Ovary (tissue), 9 donors: ENCODE measurements around the gene HSPE1. TPM values are rescaled to one million over a fixed set of nuclear protein-coding genes. Genes with fewer than 3 reads are reported as not detected.

Source experiments
- DNase-seq, 5 donors: peaks; one replicate each; pipeline ENCODE4 v3.0.0-alpha.2; 2019 to 2020
- H3K27ac ChIP-seq, 2 donors: fragments of 200-600 bp; one replicate each; pipeline versions ENCODE4 v1.5.1 to v1.8.0; 2019 to 2022
- H3K27me3 ChIP-seq: fragments of 200-600 bp; one replicate; pipeline ENCODE4 v1.8.0; 2022
- H3K36me3 ChIP-seq: fragments of 200-600 bp; sonication (generic); one replicate; pipeline ENCODE4 v1.5.1; 2019
- H3K4me1 ChIP-seq: one replicate; pipeline ENCODE4 v1.8.1; 2013; ENCODE audit warnings: mild to moderate bottlenecking, moderate library complexity; ENCODE audit not compliant: insufficient read depth
- H3K4me3 ChIP-seq: fragments of 200-600 bp; sonication (generic); one replicate; pipeline ENCODE4 v1.5.1; 2017
- H3K9me3 ChIP-seq, 2 donors: fragments of 200-600 bp in 1 of 2; sonication (generic) in 1 of 2; one replicate each; pipeline versions ENCODE4 v1.5.1 to v1.8.1; 2013 to 2019; ENCODE audit warnings: mild to moderate bottlenecking in 1 of 2, moderate library complexity in 1 of 2
- CTCF ChIP-seq, 3 donors: fragments of 450-650 bp in 2 of 3; fragments of 200-600 bp in 1 of 3; IDR thresholded peaks; one replicate each; pipeline versions ENCODE4 v1.5.1 to v1.8.0; 2016 to 2022; ENCODE audit warnings: antibody characterized with exemption in 3 of 3, mild to moderate bottlenecking in 1 of 3
- EP300 ChIP-seq: sonication (generic); formaldehyde crosslinking; IDR thresholded peaks from one replicate; pipeline ENCODE4 v1.6.1; 2017; ENCODE audit warnings: antibody characterized with exemption
- POLR2A ChIP-seq: fragments of 450-650 bp; IDR thresholded peaks from one replicate; pipeline ENCODE4 v1.6.1; 2017; ENCODE audit warnings: antibody characterized with exemption, mild to moderate bottlenecking, moderate library complexity
- WGBS, 3 donors: extraction: QIAGEN DNeasy Blood & Tissue Kit in 1 of 3; methylation state at CpG; one replicate each; pipeline versions ENCODE4 v1.1.5 to v1.1.7; 2013 to 2017; 5-methylcytosine and 5-hydroxymethylcytosine counted together
- intact Hi-C, 4 donors: fragments of 100-400 bp; cut with DNase I; formaldehyde crosslinking; loops; one replicate each; pipeline versions ENCODE4 v1.11.0 to v1.15.1; 2022 to 2023
- polyA plus RNA-seq, 2 donors: library from polyadenylated mRNA; stranded (reverse); fragments of 200-250 nt in 1 of 2; fragments of 350-450 nt in 1 of 2; fragmentation: Illumina TruSeq in 1 of 2; extraction: RNeasy Lipid Tissue Mini Kit (QIAGEN cat#74804) in 1 of 2; gene quantifications; one replicate each; pipeline ENCODE4 v1.2.3, GENCODE V29; 2013 to 2014
- total RNA-seq, 7 donors: library from RNA; depleted of rRNA in 2 of 7; stranded (reverse); fragments of >200 nt in 2 of 7; fragmentation: NEBNext Ultra II Directional in 3 of 7; extraction: Animal tissue kit (Norgen Biotek cat#: 25700) in 3 of 7; gene quantifications; one replicate each; pipeline versions ENCODE4 v1.1.0 to v1.2.4, GENCODE V29; 2016 to 2023
- donor health status: DM: no; HTN: no; CAD: no; lungs with moderate emphysema.
- donor health status: DM: no; HTN: no; CAD: no.
- donor health status: Bipolar disorder and iron deficiency.
- donor health status: DM: yes; HTN: yes; CAD: no.
- donor health status: DM: no; HTN: no; CAD: no.
- donor health status: DM: yes; HTN: yes; CAD: no.

Gene HSPE1
- total and polyA plus RNA-seq, 9 donors: 57.8 to 128 (median 69.5) TPM

- no peaks in the 10 kb centered on the region for H3K9me3 ChIP-seq
- H3K36me3 ChIP-seq: no peaks in the 10 kb centered on the region
- intact Hi-C loops: loop anchor here in 2 of 4 donors (5.0 to 10.0 kb wide), 2 partner anchors 47 to 64 kb away; partner anchors contain the start of genes COQ10B (in 2 of the 2) and SF3B1 (in 1 of the 2)
- WGBS, 3 donors: 0 to 1% (median 0%) methylated on average over 45 to 46 of the region's 46 CpGs
- peak overlapping the region; percentile 95 for H3K4me3 ChIP-seq
- no peaks in the 10 kb centered on the region for H3K27me3 ChIP-seq
- H3K4me1 ChIP-seq: peaks cover 4% of the 10 kb centered on the region
- H3K27ac ChIP-seq: peak overlapping the region; percentile 96 to 97
- TF ChIP-seq CTCF (IDR thresholded peaks at IDR 0.05) (no peak), POLR2A (no peak), EP300 (no peak)
- DNase-seq: peak; percentile 53 to 75 (median 64)
Observed at GRCh38 chr2:197498937-197499593, 1.1 kb upstream of the HSPE1 start.

GRCh38 chr2:197500503-197501131 is 438 bp downstream of the HSPE1 start:
- intact Hi-C loops: no loop called here
- H3K9me3 ChIP-seq: no peaks in the 10 kb centered on the region
- peaks cover 4% of the 10 kb centered on the region for H3K4me1 ChIP-seq
- peak overlapping the region; percentile 96 to 97 for H3K27ac ChIP-seq
- DNase-seq: no peak
- TF ChIP-seq EP300: no peak
- TF ChIP-seq CTCF (IDR thresholded peaks at IDR 0.05): no peak
- TF ChIP-seq POLR2A: no peak
- no peaks in the 10 kb centered on the region for H3K27me3 ChIP-seq
- whole genome bisulfite sequencing, 3 donors: 0 to 1% (median 0%) methylated on average over 27 to 30 of the region's 30 CpGs
- H3K36me3 ChIP-seq: no peaks in the 10 kb centered on the region
- H3K4me3 ChIP-seq: peak overlapping the region; percentile 95

- intact Hi-C loops: no loop called here
- 50 to 65% (median 54%) methylated on average over 4 of the region's 4 CpGs for WGBS, 3 donors
- DNase-seq: no peak
- no peaks in the 10 kb centered on the region for H3K9me3 ChIP-seq
- H3K27ac ChIP-seq: no peak overlapping the region
- H3K36me3 ChIP-seq: no peaks in the 10 kb centered on the region
- TF ChIP-seq CTCF (IDR thresholded peaks at IDR 0.05) (no peak), EP300 (no peak), POLR2A (no peak)
- no peak overlapping the region for H3K4me3 ChIP-seq
- H3K4me1 ChIP-seq: peaks cover 4% of the 10 kb centered on the region
- no peaks in the 10 kb centered on the region for H3K27me3 ChIP-seq
Observed at GRCh38 chr2:197502201-197502600, 2.0 kb downstream of the HSPE1 start.

- Histone ChIP-seq H3K27ac (no peak overlapping the region), H3K4me3 (no peak overlapping the region), H3K4me1 (peaks cover 4% of the 10 kb centered on the region), H3K36me3 (no peaks in the 10 kb centered on the region), H3K9me3 (no peaks in the 10 kb centered on the region), H3K27me3 (no peaks in the 10 kb centered on the region)
- intact Hi-C loops: no loop called here
- TF ChIP-seq EP300 (no peak), CTCF (IDR thresholded peaks at IDR 0.05) (no peak), POLR2A (no peak)
- WGBS, 3 donors: 66 to 75% (median 67%) methylated on average over 4 of the region's 4 CpGs
- no peak for DNase-seq
Observed at GRCh38 chr2:197502685-197503084, 2.5 kb downstream of the HSPE1 start.
